C4-2B (cell line): ENCODE measurements around the gene EGFL8.

Experiments
- ZFX ChIP-seq: fragments of 450-650 bp; IDR thresholded peaks from 2 replicates; pipeline ENCODE4 v1.6.1; 2017
- TF ChIP-seq, protein P1 (sequence below): fragments of 450-650 bp; conservative IDR thresholded peaks from 2 replicates; pipeline ENCODE4 v1.5.1; 2017; ENCODE audit warnings: mild to moderate bottlenecking

DNA sequence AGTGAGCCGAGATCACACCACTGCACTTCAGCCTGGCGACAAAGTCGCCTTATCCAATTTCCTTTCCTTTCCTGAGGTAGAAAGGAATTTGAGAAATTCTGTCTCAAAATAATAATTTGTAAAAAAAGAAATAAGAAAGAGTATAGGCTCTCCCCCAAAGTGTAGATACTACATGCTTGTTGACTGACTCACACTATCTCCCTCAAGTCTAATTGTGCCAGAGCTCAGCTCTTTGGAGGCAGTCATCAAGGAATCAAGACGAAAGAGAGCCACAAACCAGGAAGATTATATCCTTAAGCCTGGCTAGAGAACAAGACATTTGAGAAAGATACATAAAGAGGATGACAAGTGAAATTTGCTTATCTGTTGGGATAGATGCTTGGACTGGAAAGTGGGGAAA is 30.6 kb upstream of the EGFL8 start:
- TF ChIP-seq, protein P1, sequence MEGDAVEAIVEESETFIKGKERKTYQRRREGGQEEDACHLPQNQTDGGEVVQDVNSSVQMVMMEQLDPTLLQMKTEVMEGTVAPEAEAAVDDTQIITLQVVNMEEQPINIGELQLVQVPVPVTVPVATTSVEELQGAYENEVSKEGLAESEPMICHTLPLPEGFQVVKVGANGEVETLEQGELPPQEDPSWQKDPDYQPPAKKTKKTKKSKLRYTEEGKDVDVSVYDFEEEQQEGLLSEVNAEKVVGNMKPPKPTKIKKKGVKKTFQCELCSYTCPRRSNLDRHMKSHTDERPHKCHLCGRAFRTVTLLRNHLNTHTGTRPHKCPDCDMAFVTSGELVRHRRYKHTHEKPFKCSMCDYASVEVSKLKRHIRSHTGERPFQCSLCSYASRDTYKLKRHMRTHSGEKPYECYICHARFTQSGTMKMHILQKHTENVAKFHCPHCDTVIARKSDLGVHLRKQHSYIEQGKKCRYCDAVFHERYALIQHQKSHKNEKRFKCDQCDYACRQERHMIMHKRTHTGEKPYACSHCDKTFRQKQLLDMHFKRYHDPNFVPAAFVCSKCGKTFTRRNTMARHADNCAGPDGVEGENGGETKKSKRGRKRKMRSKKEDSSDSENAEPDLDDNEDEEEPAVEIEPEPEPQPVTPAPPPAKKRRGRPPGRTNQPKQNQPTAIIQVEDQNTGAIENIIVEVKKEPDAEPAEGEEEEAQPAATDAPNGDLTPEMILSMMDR, result no peak
- no peak for TF ChIP-seq ZFX
